ENCODE data around the gene ATG2B.

ATG2B gene

GRCh38 chr14:96403409-96403808 is 40.3 kb upstream of the ATG2B start:
- Histone ChIP-seq H3K4me3 (ENCODE audit: low read depth, low read length) (no peak overlapping the region), H3K4me1 (ENCODE audit: control insufficient read depth, insufficient read depth, low read length) (no peaks in the 10 kb centered on the region), H3K36me3 (ENCODE audit: control insufficient read depth in 2 of 2, insufficient read depth in 1 of 2, low read length in 2 of 2) (no peaks in the 10 kb centered on the region), H3K9me3 (ENCODE audit: control insufficient read depth, insufficient read depth, low read depth, low read length) (no peaks in the 10 kb centered on the region), H3K27ac (ENCODE audit: extremely low read depth, low read depth, low read length) (no peak overlapping the region)
- ChIA-PET POLR2A (no interaction called here), CTCF (interaction anchor here (0.6 to 0.9 kb wide), 2 partner anchors 21 to 303 kb away, joined by 3 to 4 read pairs; no protein-coding TSS in a partner anchor)
- TF ChIP-seq, protein P1, sequence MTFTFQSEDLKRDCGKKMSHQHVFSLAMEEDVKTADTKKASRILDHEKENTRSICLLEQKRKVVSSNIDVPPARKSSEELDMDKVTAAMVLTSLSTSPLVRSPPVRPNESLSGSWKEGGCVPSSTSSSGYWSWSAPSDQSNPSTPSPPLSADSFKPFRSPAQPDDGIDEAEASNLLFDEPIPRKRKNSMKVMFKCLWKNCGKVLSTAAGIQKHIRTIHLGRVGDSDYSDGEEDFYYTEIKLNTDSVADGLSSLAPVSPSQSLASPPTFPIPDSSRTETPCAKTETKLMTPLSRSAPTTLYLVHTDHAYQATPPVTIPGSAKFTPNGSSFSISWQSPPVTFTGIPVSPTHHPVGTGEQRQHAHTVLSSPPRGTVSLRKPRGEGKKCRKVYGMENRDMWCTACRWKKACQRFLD (tag by site-specific recombination; IDR thresholded peaks at IDR 0.05) = no peak
- TF ChIP-seq ZNF48 (tag by site-specific recombination; IDR thresholded peaks at IDR 0.05) = no peak
- no peak for TF ChIP-seq ZNF404 (tag by site-specific recombination; IDR thresholded peaks at IDR 0.05)
- no peak for TF ChIP-seq WT1 (tag by site-specific recombination; IDR thresholded peaks at IDR 0.05)
- no peak for TF ChIP-seq OVOL3 (tag by site-specific recombination; IDR thresholded peaks at IDR 0.05)
- no peak for TF ChIP-seq GLI2 (tag by site-specific recombination; IDR thresholded peaks at IDR 0.05; ENCODE audit: borderline replicate concordance, low read depth)
- no peak for TF ChIP-seq ZNF146 (tag by site-specific recombination; IDR thresholded peaks at IDR 0.05)
- no peak for TF ChIP-seq ZFP37 (tag by site-specific recombination; IDR thresholded peaks at IDR 0.05)
- TF ChIP-seq SCRT2 (tag by site-specific recombination; IDR thresholded peaks at IDR 0.05) = no peak
- TF ChIP-seq ZNF521 (tag by site-specific recombination; IDR thresholded peaks at IDR 0.05) = no peak
- no peak for TF ChIP-seq HOXA7 (CRISPR knock-in tag; IDR thresholded peaks at IDR 0.05; ENCODE audit: borderline replicate concordance)
- no peak for TF ChIP-seq ZNF174 (tag by site-specific recombination; IDR thresholded peaks at IDR 0.05)

GRCh38 chr14:96400495-96400894 is 37.4 kb upstream of the ATG2B start:
- CTCF ChIA-PET = no interaction called here

More at GRCh38 chr14:96400495-96400894, 37.4 kb upstream of the ATG2B start:
- Histone ChIP-seq H3K9me3 (ENCODE audit: control insufficient read depth, insufficient read depth, low read depth, low read length) (no peaks in the 10 kb centered on the region), H3K36me3 (ENCODE audit: control insufficient read depth in 2 of 2, insufficient read depth in 1 of 2, low read length in 2 of 2) (no peaks in the 10 kb centered on the region), H3K4me3 (ENCODE audit: low read depth, low read length) (no peak overlapping the region), H3K4me1 (ENCODE audit: control insufficient read depth, insufficient read depth, low read length) (no peaks in the 10 kb centered on the region), H3K27ac (ENCODE audit: extremely low read depth, low read depth, low read length) (no peak overlapping the region)
- POLR2A ChIA-PET = no interaction called here
- TF ChIP-seq ZBTB7A (tag by site-specific recombination; IDR thresholded peaks at IDR 0.05; ENCODE audit: low read depth) = no peak
- no peak for TF ChIP-seq PRDM4 (tag by site-specific recombination; IDR thresholded peaks at IDR 0.05)
- no peak for TF ChIP-seq ZNF658 (tag by site-specific recombination; IDR thresholded peaks at IDR 0.05)
- TF ChIP-seq HOXC10 (CRISPR knock-in tag; IDR thresholded peaks at IDR 0.05) = no peak
- no peak for TF ChIP-seq SP2 (tag by site-specific recombination; IDR thresholded peaks at IDR 0.05)
- TF ChIP-seq ZNF248 (tag by site-specific recombination; IDR thresholded peaks at IDR 0.05) = no peak
- TF ChIP-seq ZBTB11 (tag by site-specific recombination; conservative IDR thresholded peaks at IDR 0.05; ENCODE audit: low read depth) = no peak
- TF ChIP-seq, protein P2, sequence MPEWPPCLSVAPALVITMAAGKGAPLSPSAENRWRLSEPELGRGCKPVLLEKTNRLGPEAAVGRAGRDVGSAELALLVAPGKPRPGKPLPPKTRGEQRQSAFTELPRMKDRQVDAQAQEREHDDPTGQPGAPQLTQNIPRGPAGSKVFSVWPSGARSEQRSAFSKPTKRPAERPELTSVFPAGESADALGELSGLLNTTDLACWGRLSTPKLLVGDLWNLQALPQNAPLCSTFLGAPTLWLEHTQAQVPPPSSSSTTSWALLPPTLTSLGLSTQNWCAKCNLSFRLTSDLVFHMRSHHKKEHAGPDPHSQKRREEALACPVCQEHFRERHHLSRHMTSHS (tag by site-specific recombination; IDR thresholded peaks at IDR 0.05) = no peak
- TF ChIP-seq ZNF169 (tag by site-specific recombination; IDR thresholded peaks at IDR 0.05) = no peak
- no peak for TF ChIP-seq ZNF571 (tag by site-specific recombination; IDR thresholded peaks at IDR 0.05)
- no peak for TF ChIP-seq ZNF514 (tag by site-specific recombination; IDR thresholded peaks at IDR 0.05)
- TF ChIP-seq ZNF10 (tag by site-specific recombination; IDR thresholded peaks at IDR 0.05) = no peak

Data from HEK293 (cell line).